Neural cell (in vitro differentiated cells): ENCODE results near the gene LRP5. TPM values are rescaled to one million over a fixed set of nuclear protein-coding genes. Genes with fewer than 3 reads are reported as not detected.

Source experiments
- H2AFZ ChIP-seq: fragments of 200-600, 300-800 bp; sonication (generic), shearing (Covaris generic); 2 replicates; pipeline ENCODE4 v1.6.0; 2014; ENCODE audit warnings: low read depth, mild to moderate bottlenecking, antibody characterized with exemption, low read length, moderate library complexity
- H3F3A ChIP-seq: fragments of 200-600 bp; shearing (Covaris generic); 2 replicates; pipeline ENCODE4 v1.6.1; 2016; ENCODE audit warnings: mild to moderate bottlenecking, moderate library complexity, mixed read lengths, antibody characterized with exemption, low read length; ENCODE audit not compliant: insufficient read depth, poor library complexity, severe bottlenecking
- H3K27ac ChIP-seq: fragments of 200-600, 300-800 bp; sonication (generic), shearing (Covaris generic); 2 replicates; pipeline ENCODE4 v1.5.1; 2014; ENCODE audit warnings: mild to moderate bottlenecking, low read length, moderate library complexity
- H3K27me3 ChIP-seq: fragments of 300-800, 200-600 bp; sonication (generic), shearing (Covaris generic); 2 replicates; pipeline ENCODE4 v1.6.0; 2014; ENCODE audit warnings: mild to moderate bottlenecking, low read depth, low read length, moderate library complexity; ENCODE audit not compliant: insufficient read depth
- H3K36me3 ChIP-seq: fragments of 300-800, 200-600 bp; sonication (generic), shearing (Covaris generic); 2 replicates; pipeline ENCODE4 v1.5.1; 2014; ENCODE audit warnings: mild to moderate bottlenecking, antibody characterized with exemption, low read length, moderate library complexity; ENCODE audit not compliant: insufficient read depth
- H3K4me2 ChIP-seq: fragments of 300-800, 200-600 bp; sonication (generic), shearing (Covaris generic); 2 replicates; pipeline ENCODE4 v1.6.0; 2014; ENCODE audit warnings: mild to moderate bottlenecking, low read length
- H3K4me3 ChIP-seq: fragments of 300-800, 200-600 bp; sonication (generic), shearing (Covaris generic); 2 replicates; pipeline ENCODE4 v1.5.1; 2014; ENCODE audit warnings: mild to moderate bottlenecking, low read length, moderate library complexity
- H3K79me2 ChIP-seq: fragments of 200-600 bp; shearing (Covaris generic); replicated peaks from 2 replicates; pipeline ENCODE4 v1.6.0; 2014; ENCODE audit warnings: mild to moderate bottlenecking, low read length, moderate library complexity; ENCODE audit not compliant: insufficient read depth
- H3K9ac ChIP-seq: fragments of 300-800, 200-600 bp; sonication (generic), shearing (Covaris generic); 2 replicates; pipeline ENCODE4 v1.6.1; 2016; ENCODE audit warnings: mild to moderate bottlenecking, low read length, mixed read lengths
- H3K9me2 ChIP-seq: fragments of 200-600 bp; shearing (Covaris generic); 2 replicates; pipeline ENCODE4 v1.6.1; 2016; ENCODE audit warnings: mild to moderate bottlenecking, low read length, mixed read lengths; ENCODE audit not compliant: insufficient read depth
- H3K9me3 ChIP-seq: fragments of 200-600, 300-800 bp; sonication (generic), shearing (Covaris generic); 2 replicates; pipeline ENCODE4 v1.6.1; 2016; ENCODE audit warnings: mild to moderate bottlenecking, mixed run types, low read length, moderate library complexity, mixed read lengths
- H4K20me1 ChIP-seq: fragments of 200-600 bp; shearing (Covaris generic); 2 replicates; pipeline ENCODE4 v1.6.1; 2016; ENCODE audit warnings: mild to moderate bottlenecking, mixed run types; ENCODE audit not compliant: insufficient read depth
- EP300 ChIP-seq: fragments of 450-650 bp; conservative IDR thresholded peaks from 2 replicates; pipeline ENCODE4 v1.6.1; 2014; ENCODE audit warnings: antibody characterized with exemption, mild to moderate bottlenecking, moderate library complexity; ENCODE audit not compliant: poor library complexity, severe bottlenecking
- EZH2 ChIP-seq: fragments of 200-600, 300-800 bp; shearing (Covaris generic), sonication (generic); IDR thresholded peaks from 2 replicates; pipeline ENCODE4 v1.6.1; 2014; ENCODE audit warnings: antibody characterized with exemption, low read length, borderline replicate concordance, mild to moderate bottlenecking; ENCODE audit not compliant: insufficient read depth, poor library complexity, severe bottlenecking
- MXI1 ChIP-seq: fragments of 450-650 bp; conservative IDR thresholded peaks from 2 replicates; pipeline ENCODE4 v1.6.1; 2014; ENCODE audit warnings: antibody characterized with exemption, mild to moderate bottlenecking; ENCODE audit not compliant: poor library complexity, severe bottlenecking
- POLR2AphosphoS5 ChIP-seq: IDR thresholded peaks from 2 replicates; pipeline ENCODE4 v1.6.1; 2012
- RAD21 ChIP-seq: fragments of 450-650 bp; conservative IDR thresholded peaks from 2 replicates; pipeline ENCODE4 v1.6.1; 2014; ENCODE audit warnings: antibody characterized with exemption, mild to moderate bottlenecking, moderate library complexity
- SMC3 ChIP-seq: fragments of 450-650 bp; conservative IDR thresholded peaks from 2 replicates; pipeline ENCODE4 v1.6.1; 2014; ENCODE audit warnings: antibody characterized with exemption, mild to moderate bottlenecking, moderate library complexity; ENCODE audit not compliant: poor library complexity
- TAF1 ChIP-seq: IDR thresholded peaks from 2 replicates; pipeline ENCODE4 v1.6.1; 2012; ENCODE audit warnings: low read depth
- polyA plus RNA-seq: library from polyadenylated mRNA; depleted of rRNA; stranded (reverse); fragments of >200 nt; gene quantifications from 2 replicates; pipeline ENCODE4 v1.2.3, GENCODE V29; 2014
- TF ChIP-seq, protein P1 (sequence below): IDR thresholded peaks from 2 replicates; pipeline ENCODE4 v1.6.1; 2012; ENCODE audit warnings: borderline replicate concordance
- TF ChIP-seq, protein P2 (sequence below): fragments of 450-650 bp; IDR thresholded peaks from 2 replicates; pipeline ENCODE4 v1.5.1; 2014; ENCODE audit warnings: antibody characterized with exemption, mild to moderate bottlenecking, moderate library complexity; ENCODE audit not compliant: poor library complexity, severe bottlenecking

The LRP5 gene
- polyA plus RNA-seq, 1 donor from 2014 or later, result 3.0 TPM

DNA sequence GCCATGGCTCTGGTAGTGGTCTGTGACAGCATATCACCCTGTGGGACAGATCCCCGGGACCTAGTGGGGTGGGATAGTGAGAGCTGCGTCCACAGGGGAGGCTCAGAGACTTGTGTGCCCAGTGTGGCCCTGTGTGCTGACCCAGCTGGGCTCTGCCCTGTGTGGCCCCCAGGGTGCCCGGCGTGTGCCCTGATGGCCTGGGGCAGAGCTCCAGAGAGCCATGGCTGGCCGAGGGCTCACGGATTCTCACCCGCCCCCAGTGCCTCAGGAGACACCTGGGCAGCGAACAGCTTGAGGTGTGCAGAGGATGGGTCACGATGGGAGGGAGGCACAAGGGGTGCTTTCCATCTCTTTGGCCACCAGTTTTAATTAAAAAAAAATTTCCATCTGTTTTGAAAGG lies 11.8 kb downstream of the LRP5 start:
- TF ChIP-seq TAF1 (no peak), RAD21 (no peak), EZH2 (no peak), POLR2AphosphoS5 (no peak), SMC3 (no peak), MXI1 (no peak), EP300 (no peak)
- TF ChIP-seq, protein P1, sequence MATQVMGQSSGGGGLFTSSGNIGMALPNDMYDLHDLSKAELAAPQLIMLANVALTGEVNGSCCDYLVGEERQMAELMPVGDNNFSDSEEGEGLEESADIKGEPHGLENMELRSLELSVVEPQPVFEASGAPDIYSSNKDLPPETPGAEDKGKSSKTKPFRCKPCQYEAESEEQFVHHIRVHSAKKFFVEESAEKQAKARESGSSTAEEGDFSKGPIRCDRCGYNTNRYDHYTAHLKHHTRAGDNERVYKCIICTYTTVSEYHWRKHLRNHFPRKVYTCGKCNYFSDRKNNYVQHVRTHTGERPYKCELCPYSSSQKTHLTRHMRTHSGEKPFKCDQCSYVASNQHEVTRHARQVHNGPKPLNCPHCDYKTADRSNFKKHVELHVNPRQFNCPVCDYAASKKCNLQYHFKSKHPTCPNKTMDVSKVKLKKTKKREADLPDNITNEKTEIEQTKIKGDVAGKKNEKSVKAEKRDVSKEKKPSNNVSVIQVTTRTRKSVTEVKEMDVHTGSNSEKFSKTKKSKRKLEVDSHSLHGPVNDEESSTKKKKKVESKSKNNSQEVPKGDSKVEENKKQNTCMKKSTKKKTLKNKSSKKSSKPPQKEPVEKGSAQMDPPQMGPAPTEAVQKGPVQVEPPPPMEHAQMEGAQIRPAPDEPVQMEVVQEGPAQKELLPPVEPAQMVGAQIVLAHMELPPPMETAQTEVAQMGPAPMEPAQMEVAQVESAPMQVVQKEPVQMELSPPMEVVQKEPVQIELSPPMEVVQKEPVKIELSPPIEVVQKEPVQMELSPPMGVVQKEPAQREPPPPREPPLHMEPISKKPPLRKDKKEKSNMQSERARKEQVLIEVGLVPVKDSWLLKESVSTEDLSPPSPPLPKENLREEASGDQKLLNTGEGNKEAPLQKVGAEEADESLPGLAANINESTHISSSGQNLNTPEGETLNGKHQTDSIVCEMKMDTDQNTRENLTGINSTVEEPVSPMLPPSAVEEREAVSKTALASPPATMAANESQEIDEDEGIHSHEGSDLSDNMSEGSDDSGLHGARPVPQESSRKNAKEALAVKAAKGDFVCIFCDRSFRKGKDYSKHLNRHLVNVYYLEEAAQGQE, result no peak
- TF ChIP-seq, protein P2, sequence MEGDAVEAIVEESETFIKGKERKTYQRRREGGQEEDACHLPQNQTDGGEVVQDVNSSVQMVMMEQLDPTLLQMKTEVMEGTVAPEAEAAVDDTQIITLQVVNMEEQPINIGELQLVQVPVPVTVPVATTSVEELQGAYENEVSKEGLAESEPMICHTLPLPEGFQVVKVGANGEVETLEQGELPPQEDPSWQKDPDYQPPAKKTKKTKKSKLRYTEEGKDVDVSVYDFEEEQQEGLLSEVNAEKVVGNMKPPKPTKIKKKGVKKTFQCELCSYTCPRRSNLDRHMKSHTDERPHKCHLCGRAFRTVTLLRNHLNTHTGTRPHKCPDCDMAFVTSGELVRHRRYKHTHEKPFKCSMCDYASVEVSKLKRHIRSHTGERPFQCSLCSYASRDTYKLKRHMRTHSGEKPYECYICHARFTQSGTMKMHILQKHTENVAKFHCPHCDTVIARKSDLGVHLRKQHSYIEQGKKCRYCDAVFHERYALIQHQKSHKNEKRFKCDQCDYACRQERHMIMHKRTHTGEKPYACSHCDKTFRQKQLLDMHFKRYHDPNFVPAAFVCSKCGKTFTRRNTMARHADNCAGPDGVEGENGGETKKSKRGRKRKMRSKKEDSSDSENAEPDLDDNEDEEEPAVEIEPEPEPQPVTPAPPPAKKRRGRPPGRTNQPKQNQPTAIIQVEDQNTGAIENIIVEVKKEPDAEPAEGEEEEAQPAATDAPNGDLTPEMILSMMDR, result no peak
- H3K79me2 ChIP-seq, result peaks cover 11% of the 10 kb centered on the region
- no peaks in the 10 kb centered on the region for H4K20me1 ChIP-seq
- no peaks in the 10 kb centered on the region for H3F3A ChIP-seq
- H3K9me2 ChIP-seq, result no peaks in the 10 kb centered on the region
- H3K36me3 ChIP-seq, result no peaks in the 10 kb centered on the region
- H3K9me3 ChIP-seq, result no peaks in the 10 kb centered on the region
- no peak overlapping the region for H3K9ac ChIP-seq
- no peak overlapping the region for H3K4me3 ChIP-seq
- H3K4me2 ChIP-seq, result no peak overlapping the region
- no peaks in the 10 kb centered on the region for H3K27me3 ChIP-seq
- H2AFZ ChIP-seq, result no peak overlapping the region
- H3K27ac ChIP-seq, result no peak overlapping the region

DNA sequence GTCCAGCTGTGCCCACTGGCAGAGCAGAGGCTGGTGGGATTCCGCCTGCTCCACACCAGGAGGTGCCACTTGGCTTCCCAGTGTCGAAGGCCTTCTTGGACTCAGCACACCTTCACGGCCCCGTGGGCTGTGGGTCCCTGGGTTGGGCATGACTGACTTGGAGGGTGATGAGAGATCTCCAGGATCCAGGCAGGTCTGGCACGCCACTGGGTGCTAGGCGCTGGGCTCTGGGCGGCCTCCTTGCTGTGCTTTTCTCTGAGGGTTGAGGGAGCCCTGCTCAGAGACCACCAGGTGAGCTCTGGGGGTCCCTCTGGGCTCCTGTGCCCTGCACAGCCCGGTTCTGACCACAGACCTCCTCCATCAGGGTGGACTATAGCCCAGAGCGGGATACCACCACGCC lies 12.3 kb downstream of the LRP5 start:
- H3K36me3 ChIP-seq, result no peaks in the 10 kb centered on the region
- peaks cover 11% of the 10 kb centered on the region for H3K79me2 ChIP-seq
- TF ChIP-seq EP300 (no peak), EZH2 (no peak), TAF1 (no peak), SMC3 (no peak), RAD21 (no peak), MXI1 (no peak), POLR2AphosphoS5 (no peak)
- TF ChIP-seq, protein P2, result no peak
- TF ChIP-seq, protein P1, result no peak
- no peaks in the 10 kb centered on the region for H4K20me1 ChIP-seq
- no peaks in the 10 kb centered on the region for H3F3A ChIP-seq
- no peaks in the 10 kb centered on the region for H3K9me3 ChIP-seq
- H3K27me3 ChIP-seq, result no peaks in the 10 kb centered on the region
- no peak overlapping the region for H3K27ac ChIP-seq
- no peak overlapping the region for H2AFZ ChIP-seq
- no peaks in the 10 kb centered on the region for H3K9me2 ChIP-seq
- no peak overlapping the region for H3K4me2 ChIP-seq
- H3K4me3 ChIP-seq, result no peak overlapping the region
- H3K9ac ChIP-seq, result no peak overlapping the region
